Measurements from ENCODE around the gene ROR2. TPM values are rescaled to one million over a fixed set of nuclear protein-coding genes. Genes with fewer than 3 reads are reported as not detected.

Gene ROR2
- total RNA-seq, 4 donors from 2014 or later, result 9.5 to 17.7 (median 15.9) TPM

- TF ChIP-seq POLR2A (IDR thresholded peaks at IDR 0.05), result no peak
- TF ChIP-seq CTCF (IDR thresholded peaks at IDR 0.05), result no peak
- Histone ChIP-seq H3K27me3 (no peaks in the 10 kb centered on the region), H3K9me3 (no peaks in the 10 kb centered on the region), H3K36me3 (peaks cover 4 to 15% of the 10 kb centered on the region in 2 donors), H3K27ac (no peak overlapping the region), H3K4me3 (replicated peaks in 1 of 3) (no peak overlapping the region), H3K4me1 (no peaks in the 10 kb centered on the region)
- intact Hi-C loops (cut with DNase I), result loop anchor here (5.0 kb wide), 1 partner anchor 816 kb away; no protein-coding TSS in a partner anchor
- no peak for DNase-seq
- WGBS, 2 donors, result 86 to 91% methylated on average over 5 of the region's 5 CpGs
Measured at GRCh38 chr9:91727972-91728371, 222.1 kb downstream of the ROR2 start.

GRCh38 chr9:91727316-91727861 lies 222.6 kb downstream of the ROR2 start:
- Histone ChIP-seq H3K4me1 (no peaks in the 10 kb centered on the region), H3K4me3 (replicated peaks in 1 of 3) (no peak overlapping the region), H3K27ac (no peak overlapping the region), H3K27me3 (no peaks in the 10 kb centered on the region), H3K36me3 (peaks cover 4 to 15% of the 10 kb centered on the region in 2 donors), H3K9me3 (no peaks in the 10 kb centered on the region)
- WGBS, 2 donors, result 46 to 53% methylated on average over 5 to 7 of the region's 7 CpGs
- peak; percentile 19 to 21 for DNase-seq
- intact Hi-C loops (cut with DNase I), result loop anchor here (5.0 kb wide), 1 partner anchor 815 kb away; no protein-coding TSS in a partner anchor
- TF ChIP-seq CTCF (IDR thresholded peaks at IDR 0.05) (peak; percentile 39 to 69 (median 54)), POLR2A (IDR thresholded peaks at IDR 0.05) (no peak)

GRCh38 chr9:91726406-91727100 lies 223.5 kb downstream of the ROR2 start:
- H3K9me3 ChIP-seq, result no peaks in the 10 kb centered on the region
- intact Hi-C loops (cut with DNase I), result loop anchor here (5.0 kb wide), 1 partner anchor 814 kb away; no protein-coding TSS in a partner anchor
- H3K27me3 ChIP-seq, result no peaks in the 10 kb centered on the region
- peaks cover 4 to 15% of the 10 kb centered on the region in 2 donors for H3K36me3 ChIP-seq
- no peak overlapping the region for H3K4me3 ChIP-seq (replicated peaks in 1 of 3)
- H3K4me1 ChIP-seq, result no peaks in the 10 kb centered on the region
- no peak for TF ChIP-seq POLR2A (IDR thresholded peaks at IDR 0.05)
- no peak for TF ChIP-seq CTCF (IDR thresholded peaks at IDR 0.05)
- no peak for DNase-seq
- H3K27ac ChIP-seq, result no peak overlapping the region
- WGBS, 2 donors, result 91% methylated on average over 19 of the region's 19 CpGs

- Histone ChIP-seq H3K4me1 (no peaks in the 10 kb centered on the region), H3K27ac (no peak overlapping the region), H3K36me3 (peaks cover 4 to 15% of the 10 kb centered on the region in 2 donors), H3K4me3 (replicated peaks in 1 of 3) (no peak overlapping the region), H3K9me3 (no peaks in the 10 kb centered on the region), H3K27me3 (no peaks in the 10 kb centered on the region)
- 85 to 98% methylated on average over 7 of the region's 7 CpGs for WGBS, 2 donors
- no peak for DNase-seq
- intact Hi-C loops (cut with DNase I), result loop anchor here (5.0 kb wide), 1 partner anchor 813 kb away; no protein-coding TSS in a partner anchor
- no peak for TF ChIP-seq POLR2A (IDR thresholded peaks at IDR 0.05)
Measured at GRCh38 chr9:91725651-91726050, 224.4 kb downstream of the ROR2 start.

- peaks cover 4 to 15% of the 10 kb centered on the region in 2 donors for H3K36me3 ChIP-seq
- intact Hi-C loops (cut with DNase I), result loop anchor here (5.0 kb wide), 1 partner anchor 813 kb away; no protein-coding TSS in a partner anchor
- 91 to 94% methylated on average over 40 to 43 of the region's 43 CpGs for WGBS, 2 donors
Measured at GRCh38 chr9:91724609-91725505, 225.2 kb downstream of the ROR2 start.

More at GRCh38 chr9:91724609-91725505, 225.2 kb downstream of the ROR2 start:
- Histone ChIP-seq H3K4me1 (no peaks in the 10 kb centered on the region), H3K27ac (no peak overlapping the region), H3K27me3 (no peaks in the 10 kb centered on the region), H3K4me3 (replicated peaks in 1 of 3) (no peak overlapping the region), H3K9me3 (no peaks in the 10 kb centered on the region)
- no peak for DNase-seq
- no peak for TF ChIP-seq CTCF (IDR thresholded peaks at IDR 0.05)

Measured in thyroid gland (tissue), 4 donors.